Measurements from ENCODE around the gene THPO.

GRCh38 chr3:184373422-184373821 lies 4.6 kb downstream of the THPO start:
- TF ChIP-seq CTCF (IDR thresholded peaks at IDR 0.05; ENCODE audit: insufficient read depth, low read length, poor library complexity, severe bottlenecking) (no peak), EZH2phosphoT487 (conservative IDR thresholded peaks at IDR 0.05; ENCODE audit: low read length) (no peak)

Measured in SU-DHL-6 (cell line).